ENCODE data around the gene SLC1A7. TPM values are rescaled to one million over a fixed set of nuclear protein-coding genes. Genes with fewer than 3 reads are reported as not detected.
A peak's percentile ranks its signal among the peaks of the same experiment; 100 is the strongest.

The SLC1A7 gene
- total and polyA plus RNA-seq, 2 of the 13 experiments (the other 11 are each of a cell fraction or from before 2014, with no cell fraction given): 0.04 to 2.0 TPM

- TF ChIP-seq, protein P1, sequence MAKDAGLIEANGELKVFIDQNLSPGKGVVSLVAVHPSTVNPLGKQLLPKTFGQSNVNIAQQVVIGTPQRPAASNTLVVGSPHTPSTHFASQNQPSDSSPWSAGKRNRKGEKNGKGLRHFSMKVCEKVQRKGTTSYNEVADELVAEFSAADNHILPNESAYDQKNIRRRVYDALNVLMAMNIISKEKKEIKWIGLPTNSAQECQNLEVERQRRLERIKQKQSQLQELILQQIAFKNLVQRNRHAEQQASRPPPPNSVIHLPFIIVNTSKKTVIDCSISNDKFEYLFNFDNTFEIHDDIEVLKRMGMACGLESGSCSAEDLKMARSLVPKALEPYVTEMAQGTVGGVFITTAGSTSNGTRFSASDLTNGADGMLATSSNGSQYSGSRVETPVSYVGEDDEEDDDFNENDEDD (CRISPR knock-in tag; IDR thresholded peaks at IDR 0.05; ENCODE audit: borderline replicate concordance): peak; percentile 67; the same call in 1 of the 2 replicates
- no peak for TF ChIP-seq ATF6 (CRISPR knock-in tag; conservative IDR thresholded peaks at IDR 0.05)
- no peak for TF ChIP-seq ZNF768 (CRISPR knock-in tag; IDR thresholded peaks at IDR 0.05)
- TF ChIP-seq, protein P2, sequence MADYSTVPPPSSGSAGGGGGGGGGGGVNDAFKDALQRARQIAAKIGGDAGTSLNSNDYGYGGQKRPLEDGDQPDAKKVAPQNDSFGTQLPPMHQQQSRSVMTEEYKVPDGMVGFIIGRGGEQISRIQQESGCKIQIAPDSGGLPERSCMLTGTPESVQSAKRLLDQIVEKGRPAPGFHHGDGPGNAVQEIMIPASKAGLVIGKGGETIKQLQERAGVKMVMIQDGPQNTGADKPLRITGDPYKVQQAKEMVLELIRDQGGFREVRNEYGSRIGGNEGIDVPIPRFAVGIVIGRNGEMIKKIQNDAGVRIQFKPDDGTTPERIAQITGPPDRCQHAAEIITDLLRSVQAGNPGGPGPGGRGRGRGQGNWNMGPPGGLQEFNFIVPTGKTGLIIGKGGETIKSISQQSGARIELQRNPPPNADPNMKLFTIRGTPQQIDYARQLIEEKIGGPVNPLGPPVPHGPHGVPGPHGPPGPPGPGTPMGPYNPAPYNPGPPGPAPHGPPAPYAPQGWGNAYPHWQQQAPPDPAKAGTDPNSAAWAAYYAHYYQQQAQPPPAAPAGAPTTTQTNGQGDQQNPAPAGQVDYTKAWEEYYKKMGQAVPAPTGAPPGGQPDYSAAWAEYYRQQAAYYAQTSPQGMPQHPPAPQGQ (CRISPR knock-in tag; IDR thresholded peaks at IDR 0.05; ENCODE audit: borderline replicate concordance): no peak
- peak; percentile 79 for TF ChIP-seq ZSCAN21 (CRISPR knock-in tag; IDR thresholded peaks at IDR 0.05; ENCODE audit: borderline replicate concordance)
- no peak for TF ChIP-seq CAMTA2 (CRISPR knock-in tag; IDR thresholded peaks at IDR 0.05; ENCODE audit: borderline replicate concordance)
- peak; percentile 95 for TF ChIP-seq ARNTL (CRISPR knock-in tag; IDR thresholded peaks at IDR 0.05)
- TF ChIP-seq ISX (CRISPR knock-in tag; conservative IDR thresholded peaks at IDR 0.05): no peak
- TF ChIP-seq MLXIP (CRISPR knock-in tag; IDR thresholded peaks at IDR 0.05; ENCODE audit: borderline replicate concordance): no peak
- no peak for TF ChIP-seq HOXA7 (CRISPR knock-in tag; IDR thresholded peaks at IDR 0.05)
- 0 out of 2 replicates have a peak, but pooled peaks have one; percentile 30 for TF ChIP-seq KLF11 (CRISPR knock-in tag; IDR thresholded peaks at IDR 0.05)
- TF ChIP-seq ZNF616 (CRISPR knock-in tag; IDR thresholded peaks at IDR 0.05; ENCODE audit: low read depth): no peak
- TF ChIP-seq TEAD2 (CRISPR knock-in tag; IDR thresholded peaks at IDR 0.05): no peak
- TF ChIP-seq ZNF367 (CRISPR knock-in tag; IDR thresholded peaks at IDR 0.05; ENCODE audit: borderline replicate concordance): no peak
- TF ChIP-seq PRDM15 (CRISPR knock-in tag; IDR thresholded peaks at IDR 0.05): no peak
- TF ChIP-seq THYN1 (CRISPR knock-in tag; IDR thresholded peaks at IDR 0.05; ENCODE audit: borderline replicate concordance, low read depth): no peak
- TF ChIP-seq ZBTB1 (CRISPR knock-in tag; IDR thresholded peaks at IDR 0.05; ENCODE audit: borderline replicate concordance): no peak
These were observed 18.5 kb upstream of the SLC1A7 start (continued) for GRCh38 chr1:53160924-53161378.

Data from HepG2 (cell line).